Measurements from ENCODE around the gene BIN1.
A peak's percentile ranks its signal among the peaks of the same experiment; 100 is the strongest.

Gene BIN1

GRCh38 chr2:127074936-127075335, 32.0 kb downstream of the BIN1 start:
- DNase-seq (ENCODE audit: low read depth in 2 of 2): no peak

DNA sequence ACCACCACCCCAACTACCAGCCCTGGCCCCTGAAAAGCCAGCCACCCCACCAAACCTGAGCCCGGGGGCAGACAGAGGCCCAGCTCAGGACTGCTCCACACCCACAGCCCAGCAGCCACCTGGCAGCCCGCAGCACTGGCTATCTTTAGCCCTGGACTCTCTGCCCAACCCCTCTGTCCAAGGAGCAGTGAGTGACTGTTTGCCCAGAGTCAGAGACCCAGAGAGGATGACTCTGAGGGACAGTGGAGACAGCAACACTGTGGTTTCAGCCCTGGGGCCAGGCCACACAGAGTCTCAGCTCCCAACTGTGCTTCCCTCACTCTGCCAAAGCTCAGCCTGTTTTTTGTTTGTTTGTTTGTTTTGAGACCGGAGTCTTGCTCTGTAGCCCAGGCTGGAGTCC, 32.6 kb downstream of the BIN1 start:
- DNase-seq (ENCODE audit: low read depth in 2 of 2): no peak

- no peak for DNase-seq (ENCODE audit: low read depth in 2 of 2)
These were observed 34.0 kb downstream of the BIN1 start for GRCh38 chr2:127072970-127073369.

DNA sequence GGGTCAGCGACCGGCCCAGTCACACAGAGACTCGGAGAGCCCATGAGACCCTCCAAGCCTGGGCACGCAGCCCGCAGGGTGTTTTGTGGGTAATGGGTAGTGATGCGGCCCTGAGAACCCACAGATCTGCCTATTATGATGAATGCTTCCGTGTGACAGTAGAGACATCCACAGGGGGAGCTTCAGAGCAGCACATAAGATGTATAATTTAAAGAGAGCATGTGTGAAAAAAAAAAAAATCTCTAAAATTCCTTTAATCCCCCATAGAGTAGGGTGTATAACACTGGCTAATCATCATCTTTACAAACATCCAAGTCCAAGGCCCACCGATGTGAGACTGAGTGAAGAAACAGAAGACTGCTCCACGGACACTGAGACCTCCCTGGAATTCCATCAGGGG, 34.6 kb downstream of the BIN1 start:
- no peak for DNase-seq (ENCODE audit: low read depth in 2 of 2)

DNA sequence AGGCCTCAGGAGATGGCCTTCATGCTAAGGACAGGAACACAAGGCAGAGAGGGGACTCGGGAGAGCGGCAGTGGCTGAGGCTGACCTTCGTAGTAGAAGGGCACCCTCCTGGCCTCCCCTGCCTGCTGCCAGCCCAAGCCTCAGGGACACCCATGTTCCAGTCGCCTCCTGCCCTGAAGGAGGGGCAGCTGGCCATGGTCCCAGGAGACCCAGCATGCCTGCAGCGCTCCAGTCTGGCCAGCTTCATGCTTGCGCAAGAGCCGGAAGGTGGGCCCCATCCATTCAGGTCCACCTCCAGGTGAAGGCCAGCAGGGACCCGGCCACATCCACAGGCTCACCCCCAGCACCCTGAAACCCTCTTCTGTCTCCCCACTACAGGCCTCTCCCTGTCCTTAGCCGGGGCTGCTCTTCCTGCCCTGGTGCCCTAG, 35.0 kb downstream of the BIN1 start:
- DNase-seq (ENCODE audit: low read depth in 2 of 2): no peak

DNA sequence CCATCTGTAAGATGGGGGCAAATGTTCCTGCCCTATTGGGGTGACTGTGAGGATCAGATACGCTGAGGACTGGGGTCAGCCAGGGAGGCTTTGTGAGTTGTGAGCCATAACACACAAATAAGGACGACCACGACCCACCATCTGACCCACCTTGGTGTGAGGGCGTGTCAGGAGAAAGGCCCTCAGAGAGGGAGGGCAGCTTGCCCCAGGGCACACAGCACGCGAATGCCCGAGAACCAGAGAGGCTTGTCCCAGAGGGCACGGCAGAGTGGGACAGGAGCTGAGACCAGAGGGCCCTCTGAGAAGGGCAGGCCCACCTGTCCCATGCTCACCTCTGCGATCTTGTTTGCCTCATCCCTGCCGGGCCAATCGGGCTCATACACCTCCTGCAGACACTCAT, 36.7 kb downstream of the BIN1 start:
- DNase-seq (ENCODE audit: low read depth in 2 of 2): no peak

DNA sequence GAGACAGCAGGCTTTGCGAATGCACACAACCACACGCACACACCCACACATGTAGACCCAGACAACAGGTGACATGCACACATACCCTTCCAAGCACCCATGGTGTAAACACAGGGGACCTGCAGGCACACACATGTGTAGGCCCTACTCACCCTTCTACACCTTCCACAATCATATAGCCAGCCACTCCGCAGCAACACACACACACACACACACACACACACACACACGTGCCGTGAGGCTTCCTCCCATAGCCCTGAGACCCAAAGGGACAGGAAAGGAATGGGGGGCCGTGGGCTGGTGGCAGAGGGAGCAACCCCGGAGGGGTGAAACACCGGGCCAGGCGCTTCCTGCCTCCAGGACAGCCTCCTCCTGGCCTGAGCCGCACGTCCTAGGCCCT, 37.4 kb downstream of the BIN1 start:
- DNase-seq (ENCODE audit: low read depth in 2 of 2): no peak

- no peak for DNase-seq (ENCODE audit: low read depth in 2 of 2)
These were observed 38.0 kb downstream of the BIN1 start for GRCh38 chr2:127069003-127069402.

DNA sequence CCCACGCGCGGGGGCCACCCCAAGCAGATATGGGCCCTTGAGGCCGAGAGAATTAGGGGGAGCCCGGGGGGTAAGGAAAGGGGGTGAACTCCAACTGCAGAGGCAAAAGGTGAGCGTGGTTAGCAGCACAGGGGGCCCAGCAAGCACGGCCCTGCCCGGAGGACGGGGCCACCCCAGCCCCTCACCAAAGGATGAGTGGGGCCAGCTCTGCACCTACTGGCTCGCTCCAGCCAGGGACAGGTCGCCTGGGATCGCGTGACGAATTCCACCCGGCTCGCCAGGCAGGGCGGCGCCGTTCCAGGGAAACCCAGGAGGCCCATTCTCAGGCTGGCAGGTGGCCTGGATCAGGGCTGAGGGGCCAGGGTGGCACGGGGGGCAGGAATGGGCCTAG, 38.6 kb downstream of the BIN1 start:
- no peak for DNase-seq (ENCODE audit: low read depth in 2 of 2)

DNA sequence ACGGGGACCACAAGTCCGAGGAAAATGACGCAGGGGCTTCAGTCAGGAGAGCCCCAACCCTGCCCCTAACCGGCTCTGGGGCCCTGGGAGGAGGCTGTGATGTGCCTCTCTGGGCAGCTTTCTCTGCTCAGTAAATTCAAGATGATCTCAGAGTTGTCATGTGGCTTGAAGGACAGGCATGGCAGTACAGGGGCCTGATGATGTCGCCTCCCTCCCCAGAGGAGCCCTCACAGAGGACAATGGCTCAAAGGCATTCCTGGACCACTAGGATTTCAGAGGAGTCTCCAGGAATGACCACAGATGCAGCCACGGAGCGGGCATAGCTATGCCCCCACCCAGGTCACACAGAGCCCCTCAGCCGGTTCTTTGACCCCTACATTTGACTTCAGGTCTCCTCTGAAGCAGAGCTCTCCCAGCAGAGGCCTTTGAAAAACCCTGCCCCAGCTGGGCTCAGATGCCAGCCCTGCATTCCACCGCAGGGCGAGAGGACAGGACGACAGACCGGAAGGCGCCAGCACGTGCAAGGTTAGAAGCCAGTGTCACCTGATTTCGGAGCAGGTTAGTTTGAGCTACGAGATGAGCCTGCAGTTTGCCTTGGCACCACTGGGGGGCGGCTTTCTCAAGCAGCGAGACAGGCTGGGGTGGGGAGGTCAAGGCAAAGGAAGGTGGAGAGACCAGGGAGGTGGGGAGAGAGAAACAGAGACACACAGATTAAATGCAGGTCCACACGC, 39.2 kb downstream of the BIN1 start:
- peak; percentile 35 to 47 for DNase-seq (ENCODE audit: low read depth in 2 of 2)

DNA sequence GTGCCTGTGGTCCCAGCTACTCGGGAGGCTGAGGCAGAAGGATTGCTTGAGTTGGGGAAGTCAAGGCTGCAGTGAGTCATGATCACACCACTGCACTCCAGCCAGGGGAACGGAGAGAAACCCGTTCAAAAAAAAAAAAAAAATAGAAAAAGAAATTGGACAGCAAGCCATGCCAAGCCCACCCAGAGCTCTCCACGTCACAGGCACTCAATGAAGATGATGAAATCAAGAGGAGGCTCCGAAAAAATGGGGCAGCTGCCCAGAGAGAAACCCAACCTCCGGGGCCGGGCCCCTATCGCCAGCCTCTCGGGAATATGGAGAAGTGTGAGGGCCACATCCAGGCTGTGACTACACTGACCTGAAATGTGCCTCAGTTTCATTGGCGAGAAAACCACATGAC, 40.0 kb downstream of the BIN1 start:
- no peak for DNase-seq (ENCODE audit: low read depth in 2 of 2)

DNA sequence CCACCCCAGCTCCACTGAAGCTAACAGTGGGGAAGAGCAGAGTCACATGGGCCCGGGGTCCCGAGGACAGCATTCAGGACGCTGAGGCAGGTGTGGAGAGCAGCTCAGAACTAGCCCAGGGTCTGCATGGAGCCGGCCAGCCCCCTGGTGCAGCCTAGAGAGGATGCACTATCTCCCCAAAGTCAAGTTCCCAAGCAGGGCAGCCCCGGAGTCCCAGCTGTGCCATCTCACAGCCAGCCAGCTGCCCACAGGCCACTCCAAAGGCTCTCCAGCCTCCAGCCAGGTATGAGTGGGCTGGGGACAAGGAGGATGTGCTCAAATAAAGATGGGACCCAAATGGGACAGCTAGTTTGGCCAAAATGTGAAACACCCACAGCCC, 41.0 kb downstream of the BIN1 start:
- no peak for DNase-seq (ENCODE audit: low read depth in 2 of 2)

DNA sequence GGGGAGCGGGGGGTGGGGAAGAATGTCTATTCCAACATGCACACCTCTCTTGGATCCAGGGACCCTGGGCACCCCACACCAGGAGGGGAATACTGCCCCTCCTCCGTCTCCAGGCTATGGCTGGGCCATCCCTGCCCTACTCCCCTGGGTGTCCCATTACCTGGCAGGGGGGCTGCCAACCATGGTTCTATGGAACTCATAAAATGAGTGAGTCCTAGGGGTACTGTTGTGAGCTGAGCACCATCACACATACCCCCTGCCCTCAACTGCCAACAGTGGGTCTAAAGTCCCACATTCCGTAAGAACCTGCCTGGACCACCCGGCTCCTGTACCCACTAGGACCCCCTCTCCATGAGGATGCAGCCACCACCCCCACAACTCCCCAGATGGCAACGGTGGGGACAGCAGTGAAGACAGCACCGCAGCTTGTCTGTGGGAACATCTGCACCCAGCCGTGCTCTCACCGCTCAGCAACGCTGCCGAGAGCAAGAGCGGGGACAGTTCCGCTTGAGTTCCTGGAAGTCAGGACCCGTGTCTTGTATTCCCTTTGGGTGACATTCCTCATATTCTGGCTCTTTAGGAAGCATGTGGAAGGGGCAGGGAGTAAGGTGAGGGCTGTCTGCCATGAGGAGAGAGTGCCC, 41.5 kb downstream of the BIN1 start:
- no peak for DNase-seq (ENCODE audit: low read depth in 2 of 2)

DNA sequence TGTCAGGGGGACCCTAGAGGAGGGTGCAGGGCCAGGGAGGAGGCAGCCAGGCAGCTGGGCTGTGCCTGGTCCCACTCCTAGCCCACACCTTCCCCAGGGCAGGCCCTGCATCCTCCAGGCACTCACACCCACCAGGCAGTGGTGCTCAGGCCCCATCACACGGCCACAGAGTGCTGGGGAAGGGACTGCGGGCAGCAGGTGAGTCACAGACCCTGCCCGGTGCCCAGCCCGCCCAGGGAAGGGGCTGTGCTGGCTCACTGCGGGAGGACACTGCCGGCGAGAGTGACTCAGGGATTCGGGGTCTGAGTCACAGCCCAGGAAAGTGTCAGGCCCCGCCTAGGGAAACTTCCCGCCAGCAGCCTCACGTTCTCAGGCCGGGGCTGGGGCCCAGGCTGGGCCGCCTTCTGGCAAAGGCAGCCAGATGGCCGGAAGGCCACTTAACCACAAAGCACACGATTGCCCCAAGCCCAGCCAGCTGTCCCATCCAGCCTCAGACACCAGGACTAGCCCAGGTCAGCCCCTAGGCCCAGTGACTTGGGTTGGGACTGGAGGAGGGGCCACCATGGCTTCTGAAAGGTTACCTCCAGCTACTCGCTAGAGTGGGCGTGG, 42.2 kb downstream of the BIN1 start:
- peak; percentile 18 to 38 for DNase-seq (ENCODE audit: low read depth in 2 of 2)

DNA sequence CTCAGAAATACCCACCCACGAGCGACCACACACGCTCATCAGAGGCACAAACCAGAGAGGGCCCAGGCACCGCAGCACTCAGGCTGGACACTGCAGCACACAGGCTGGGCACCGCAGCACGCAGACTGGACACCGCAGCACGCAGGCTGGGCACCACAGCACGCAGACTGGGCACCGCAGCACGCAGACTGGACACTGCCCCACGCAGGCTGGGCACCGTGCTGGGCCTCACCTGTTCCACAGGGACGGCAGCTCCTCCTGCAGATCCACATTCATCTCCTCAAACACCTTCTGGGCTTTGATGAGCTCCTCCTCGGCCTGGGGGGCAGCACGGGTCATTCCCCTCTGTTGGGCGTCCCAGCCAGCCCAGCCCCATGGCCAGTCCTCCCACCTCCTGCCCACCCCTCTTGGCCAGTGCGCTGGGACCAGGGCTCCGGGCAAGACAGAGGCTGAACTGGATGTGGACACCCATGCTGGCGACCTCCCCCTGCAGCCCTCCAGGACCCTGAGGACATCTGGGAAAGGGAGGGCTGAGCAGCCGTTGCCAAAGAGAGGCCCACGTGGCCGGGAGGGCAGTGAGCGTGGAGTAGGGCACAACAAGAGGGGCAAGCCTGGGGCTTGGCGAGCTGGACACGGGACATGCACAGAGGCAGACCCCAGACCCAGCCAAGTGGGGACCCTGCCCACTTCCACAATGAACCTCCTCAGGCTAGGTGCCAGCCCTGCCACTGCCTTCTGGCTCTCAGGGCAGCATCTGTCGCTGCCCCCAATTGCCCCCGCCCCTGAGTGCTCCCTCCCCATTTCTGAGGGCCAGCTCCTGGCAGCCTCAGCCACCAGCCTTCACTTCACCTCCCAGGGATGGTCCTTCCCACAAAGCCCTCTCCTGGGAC, 43.0 kb downstream of the BIN1 start:
- DNase-seq (ENCODE audit: low read depth in 2 of 2): no peak

- no peak for DNase-seq (ENCODE audit: low read depth in 2 of 2)
These were observed 45.3 kb downstream of the BIN1 start for GRCh38 chr2:127061375-127062273.

DNA sequence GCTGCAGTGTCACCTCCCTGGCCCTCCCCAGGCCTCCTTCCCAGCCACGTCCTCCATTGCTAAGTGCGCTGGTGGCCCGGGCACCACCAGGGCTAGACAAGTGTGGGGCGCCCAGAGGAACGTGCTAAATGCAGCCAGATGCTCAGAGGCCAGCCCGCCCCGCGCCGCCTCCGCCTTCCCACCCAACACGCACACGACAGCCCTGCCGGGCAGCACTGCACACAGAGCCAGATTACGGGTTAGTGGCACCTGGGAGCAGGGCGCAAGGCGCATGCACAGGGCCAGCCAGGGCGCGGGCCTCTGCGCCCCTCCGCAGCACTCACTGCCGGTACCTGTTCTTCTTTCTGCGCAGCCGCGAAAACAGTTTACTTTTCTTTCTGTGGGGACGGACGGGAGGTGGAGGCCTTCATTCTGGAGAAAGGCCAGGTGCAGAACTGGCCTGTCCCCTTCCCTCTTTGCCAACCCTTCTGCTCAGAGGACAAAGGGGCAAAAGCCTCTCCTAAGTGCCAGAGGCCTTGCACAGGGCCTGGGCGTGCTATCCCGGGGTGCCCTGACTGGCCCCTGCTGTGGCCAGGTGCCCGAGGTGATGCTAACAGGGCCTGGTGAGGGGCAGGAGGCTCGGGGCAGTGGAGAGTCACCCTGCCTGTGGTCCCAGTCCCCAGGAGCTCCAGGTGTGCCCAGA, 46.5 kb downstream of the BIN1 start:
- no peak for DNase-seq (ENCODE audit: low read depth in 2 of 2)

DNA sequence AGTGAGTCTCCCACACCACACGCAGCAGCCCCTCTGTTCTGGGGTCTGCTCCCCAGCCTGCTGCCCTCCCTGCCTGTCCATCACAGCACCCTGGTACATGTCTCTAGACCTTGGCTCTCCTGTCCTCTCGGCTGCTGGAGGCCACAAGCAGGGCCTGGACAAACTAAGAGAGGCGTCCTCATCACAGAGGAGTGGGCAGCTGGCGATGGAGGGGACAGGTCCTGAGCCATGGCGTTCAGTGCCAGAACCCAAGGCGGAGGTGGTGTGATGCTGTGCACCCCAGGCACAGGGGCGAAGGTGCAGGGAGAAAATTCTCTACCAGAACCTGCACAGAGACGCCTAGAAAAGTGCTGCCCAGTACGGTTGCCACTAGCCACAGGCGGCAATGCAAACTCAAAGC, 47.4 kb downstream of the BIN1 start:
- DNase-seq (ENCODE audit: low read depth in 2 of 2): no peak

- no peak for DNase-seq (ENCODE audit: low read depth in 2 of 2)
These were observed 48.1 kb downstream of the BIN1 start for GRCh38 chr2:127058954-127059252.

GRCh38 chr2:127058246-127058953, 48.6 kb downstream of the BIN1 start:
- no peak for DNase-seq (ENCODE audit: low read depth in 2 of 2)

All from stimulated activated CD8-positive, alpha-beta memory T cell treated with anti-CD3 and anti-CD28 coated beads, Interleukin-7, amount 100 ng/mL, for 1 hour (primary cell).